Measurements from ENCODE around the gene PLEKHA5. TPM values are rescaled to one million over a fixed set of nuclear protein-coding genes. Genes with fewer than 3 reads are reported as not detected.

Gene PLEKHA5
- total and polyA plus RNA-seq, 3 experiments from 2014 or later, result 5.5 to 8.6 (median 5.7) TPM

GRCh38 chr12:19093218-19093617 is 36.3 kb upstream of the PLEKHA5 start:
- POLR2A ChIA-PET, result no interaction called here
- H3K9me3 ChIP-seq (ENCODE audit: low read length), result no peaks in the 10 kb centered on the region
- Mint-ChIP-seq H3K27ac (no peak overlapping the region), H3K27me3 (peaks cover 0 to 10% of the 10 kb centered on the region in 2 donors), H3K9me3 (no peaks in the 10 kb centered on the region), H3K36me3 (no peaks in the 10 kb centered on the region), H3K4me1 (no peaks in the 10 kb centered on the region), H3K4me3 (no peak overlapping the region)
- no peaks in the 10 kb centered on the region for H3K27me3 ChIP-seq (ENCODE audit: insufficient read depth, low read length, poor library complexity, severe bottlenecking)
- no peaks in the 10 kb centered on the region for H3K36me3 ChIP-seq (ENCODE audit: insufficient read depth, low read length)
- H3K4me1 ChIP-seq (ENCODE audit: insufficient read depth, low read length), result no peaks in the 10 kb centered on the region
- no peak overlapping the region for H3K27ac ChIP-seq (ENCODE audit: low read depth, low read length)
- CTCF ChIA-PET, result no interaction called here
- no peak overlapping the region for H3K4me3 ChIP-seq (ENCODE audit: low read length)
- DNase-seq, result no peak

GRCh38 chr12:19095331-19095730 is 34.2 kb upstream of the PLEKHA5 start:
- H3K4me1 Mint-ChIP-seq, result no peaks in the 10 kb centered on the region
- DNase-seq, result no peak
- H3K4me1 ChIP-seq (ENCODE audit: insufficient read depth, low read length), result no peaks in the 10 kb centered on the region
- no peak overlapping the region for H3K4me3 Mint-ChIP-seq
- POLR2A ChIA-PET, result no interaction called here
- no peaks in the 10 kb centered on the region for H3K9me3 ChIP-seq (ENCODE audit: low read length)
- no peaks in the 10 kb centered on the region for H3K36me3 ChIP-seq (ENCODE audit: insufficient read depth, low read length)
- H3K27ac ChIP-seq (ENCODE audit: low read depth, low read length), result no peak overlapping the region
- H3K9me3 Mint-ChIP-seq, result no peaks in the 10 kb centered on the region
- no peak overlapping the region for H3K4me3 ChIP-seq (ENCODE audit: low read length)
- no peaks in the 10 kb centered on the region for H3K27me3 ChIP-seq (ENCODE audit: insufficient read depth, low read length, poor library complexity, severe bottlenecking)
- peaks cover 3 to 6% of the 10 kb centered on the region in 2 donors for H3K27me3 Mint-ChIP-seq
- no peaks in the 10 kb centered on the region for H3K36me3 Mint-ChIP-seq
- CTCF ChIA-PET, result no interaction called here
- H3K27ac Mint-ChIP-seq, result no peak overlapping the region

GRCh38 chr12:19095756-19096480 is 33.6 kb upstream of the PLEKHA5 start:
- no peak overlapping the region for H3K27ac ChIP-seq (ENCODE audit: low read depth, low read length)
- Mint-ChIP-seq H3K4me1 (no peaks in the 10 kb centered on the region), H3K4me3 (no peak overlapping the region), H3K27ac (no peak overlapping the region), H3K36me3 (no peaks in the 10 kb centered on the region), H3K9me3 (no peaks in the 10 kb centered on the region), H3K27me3 (peaks cover 3 to 6% of the 10 kb centered on the region in 2 donors)
- H3K4me3 ChIP-seq (ENCODE audit: low read length), result no peak overlapping the region
- no peaks in the 10 kb centered on the region for H3K9me3 ChIP-seq (ENCODE audit: low read length)
- no peaks in the 10 kb centered on the region for H3K36me3 ChIP-seq (ENCODE audit: insufficient read depth, low read length)
- CTCF ChIA-PET, result no interaction called here
- H3K4me1 ChIP-seq (ENCODE audit: insufficient read depth, low read length), result no peaks in the 10 kb centered on the region
- no peaks in the 10 kb centered on the region for H3K27me3 ChIP-seq (ENCODE audit: insufficient read depth, low read length, poor library complexity, severe bottlenecking)
- POLR2A ChIA-PET, result no interaction called here
- DNase-seq, result no peak

GRCh38 chr12:19105463-19105862 is 24.1 kb upstream of the PLEKHA5 start:
- no peak overlapping the region for H3K4me3 Mint-ChIP-seq
- no peaks in the 10 kb centered on the region for H3K36me3 ChIP-seq (ENCODE audit: insufficient read depth, low read length)
- no peaks in the 10 kb centered on the region for H3K27me3 ChIP-seq (ENCODE audit: insufficient read depth, low read length, poor library complexity, severe bottlenecking)
- no peak overlapping the region for H3K27ac ChIP-seq (ENCODE audit: low read depth, low read length)
- DNase-seq, result no peak
- H3K4me1 Mint-ChIP-seq, result no peaks in the 10 kb centered on the region
- POLR2A ChIA-PET, result no interaction called here
- no peaks in the 10 kb centered on the region for H3K4me1 ChIP-seq (ENCODE audit: insufficient read depth, low read length)
- peaks cover 5 to 9% of the 10 kb centered on the region in 2 donors for H3K27me3 Mint-ChIP-seq
- no peaks in the 10 kb centered on the region for H3K36me3 Mint-ChIP-seq
- H3K27ac Mint-ChIP-seq, result no peak overlapping the region
- H3K9me3 Mint-ChIP-seq, result no peaks in the 10 kb centered on the region
- no peak overlapping the region for H3K4me3 ChIP-seq (ENCODE audit: low read length)
- CTCF ChIA-PET, result no interaction called here
- H3K9me3 ChIP-seq (ENCODE audit: low read length), result no peaks in the 10 kb centered on the region

- H3K9me3 ChIP-seq (ENCODE audit: low read length), result no peaks in the 10 kb centered on the region
- no peak overlapping the region for H3K4me3 ChIP-seq (ENCODE audit: low read length)
- Mint-ChIP-seq H3K27me3 (peaks cover 9 to 10% of the 10 kb centered on the region in 2 donors), H3K4me3 (no peak overlapping the region), H3K36me3 (no peaks in the 10 kb centered on the region), H3K27ac (no peak overlapping the region), H3K4me1 (no peaks in the 10 kb centered on the region), H3K9me3 (no peaks in the 10 kb centered on the region)
- H3K27me3 ChIP-seq (ENCODE audit: insufficient read depth, low read length, poor library complexity, severe bottlenecking), result no peaks in the 10 kb centered on the region
- no peak overlapping the region for H3K27ac ChIP-seq (ENCODE audit: low read depth, low read length)
- ChIA-PET POLR2A (no interaction called here), CTCF (no interaction called here)
- no peaks in the 10 kb centered on the region for H3K36me3 ChIP-seq (ENCODE audit: insufficient read depth, low read length)
- no peaks in the 10 kb centered on the region for H3K4me1 ChIP-seq (ENCODE audit: insufficient read depth, low read length)
- no peak for DNase-seq
These were observed 21.8 kb upstream of the PLEKHA5 start for GRCh38 chr12:19107750-19108149.

- no peaks in the 10 kb centered on the region for H3K36me3 ChIP-seq (ENCODE audit: insufficient read depth, low read length)
- Mint-ChIP-seq H3K4me3 (no peak overlapping the region), H3K27me3 (peaks cover 9 to 10% of the 10 kb centered on the region in 2 donors), H3K36me3 (no peaks in the 10 kb centered on the region), H3K27ac (no peak overlapping the region), H3K9me3 (no peaks in the 10 kb centered on the region), H3K4me1 (no peaks in the 10 kb centered on the region)
- H3K9me3 ChIP-seq (ENCODE audit: low read length), result no peaks in the 10 kb centered on the region
- H3K4me1 ChIP-seq (ENCODE audit: insufficient read depth, low read length), result no peaks in the 10 kb centered on the region
- CTCF ChIA-PET, result interaction anchor here (0.7 kb wide), 1 partner anchor 29 kb away, joined by 3 read pairs; no protein-coding TSS in a partner anchor
- no peak overlapping the region for H3K4me3 ChIP-seq (ENCODE audit: low read length)
- no peak overlapping the region for H3K27ac ChIP-seq (ENCODE audit: low read depth, low read length)
- H3K27me3 ChIP-seq (ENCODE audit: insufficient read depth, low read length, poor library complexity, severe bottlenecking), result no peaks in the 10 kb centered on the region
- no peak for DNase-seq
- POLR2A ChIA-PET, result no interaction called here
These were observed 19.2 kb upstream of the PLEKHA5 start for GRCh38 chr12:19110221-19110940.

- H3K27me3 Mint-ChIP-seq, result peaks cover 4 to 9% of the 10 kb centered on the region in 2 donors
- Histone ChIP-seq H3K36me3 (ENCODE audit: insufficient read depth, low read length) (no peaks in the 10 kb centered on the region), H3K27me3 (ENCODE audit: insufficient read depth, low read length, poor library complexity, severe bottlenecking) (no peaks in the 10 kb centered on the region), H3K4me3 (ENCODE audit: low read length) (no peak overlapping the region), H3K9me3 (ENCODE audit: low read length) (no peaks in the 10 kb centered on the region), H3K4me1 (ENCODE audit: insufficient read depth, low read length) (no peaks in the 10 kb centered on the region), H3K27ac (ENCODE audit: low read depth, low read length) (no peak overlapping the region)
- ChIA-PET CTCF (no interaction called here), POLR2A (no interaction called here)
- no peaks in the 10 kb centered on the region for H3K36me3 Mint-ChIP-seq
- H3K4me1 Mint-ChIP-seq, result no peaks in the 10 kb centered on the region
- H3K9me3 Mint-ChIP-seq, result no peaks in the 10 kb centered on the region
- no peak overlapping the region for H3K4me3 Mint-ChIP-seq
- DNase-seq, result no peak
- H3K27ac Mint-ChIP-seq, result no peak overlapping the region
These were observed 16.1 kb upstream of the PLEKHA5 start for GRCh38 chr12:19113464-19113863.

- no peak for DNase-seq
- H3K27me3 Mint-ChIP-seq, result peaks cover 2 to 6% of the 10 kb centered on the region in 2 donors
- ChIA-PET CTCF (no interaction called here), POLR2A (no interaction called here)
- Histone ChIP-seq H3K36me3 (ENCODE audit: insufficient read depth, low read length) (no peaks in the 10 kb centered on the region), H3K27me3 (ENCODE audit: insufficient read depth, low read length, poor library complexity, severe bottlenecking) (no peaks in the 10 kb centered on the region), H3K4me1 (ENCODE audit: insufficient read depth, low read length) (no peaks in the 10 kb centered on the region), H3K4me3 (ENCODE audit: low read length) (no peak overlapping the region), H3K9me3 (ENCODE audit: low read length) (no peaks in the 10 kb centered on the region), H3K27ac (ENCODE audit: low read depth, low read length) (no peak overlapping the region)
- no peaks in the 10 kb centered on the region for H3K9me3 Mint-ChIP-seq
- no peaks in the 10 kb centered on the region for H3K36me3 Mint-ChIP-seq
- H3K4me1 Mint-ChIP-seq, result no peaks in the 10 kb centered on the region
- no peak overlapping the region for H3K4me3 Mint-ChIP-seq
- no peak overlapping the region for H3K27ac Mint-ChIP-seq
These were observed 14.2 kb upstream of the PLEKHA5 start for GRCh38 chr12:19115285-19115684.
